HG02840 (cell line): ENCODE measurements around the gene RGPD3.

Experiments
- ATAC-seq: cut with Tn5 transposase; IDR thresholded peaks from one replicate; pipeline ENCODE4 v1.9.1; 2021; ENCODE audit warnings: mild to moderate bottlenecking, moderate library complexity, moderate number of reproducible peaks; ENCODE audit not compliant: unreplicated experiment, low FRiP score

RGPD3 gene

GRCh38 chr2:106344302-106344701 lies 123.9 kb downstream of the RGPD3 start:
- no peak for ATAC-seq

GRCh38 chr2:106343274-106343673 lies 124.9 kb downstream of the RGPD3 start:
- ATAC-seq: no peak

GRCh38 chr2:106342831-106343251 lies 125.4 kb downstream of the RGPD3 start:
- no peak for ATAC-seq

- ATAC-seq: no peak
Observed at GRCh38 chr2:106341666-106342065, 126.5 kb downstream of the RGPD3 start.
